Upper lobe of left lung (tissue), 6 donors: ENCODE results near the gene PTPRN2. TPM values are rescaled to one million over a fixed set of nuclear protein-coding genes. Genes with fewer than 3 reads are reported as not detected.

Source experiments
- ATAC-seq, 2 donors: fragments of 200-7000 bp; cut with Tn5 transposase; one replicate each; pipeline ENCODE4 v1.9.1; 2022; ENCODE audit warnings: mild to moderate bottlenecking in 2 of 2, moderate library complexity in 2 of 2; ENCODE audit not compliant: low FRiP score in 2 of 2
- DNase-seq, 2 donors: peaks; one replicate each; pipeline ENCODE4 v3.0.0-alpha.2; 2019 to 2020
- H3K27ac ChIP-seq, 4 donors: fragments of 200-600 bp; sonication (generic); one replicate each; pipeline ENCODE4 v1.5.1; 2016 to 2019
- H3K27me3 ChIP-seq, 4 donors: fragments of 200-600 bp; sonication (generic); one replicate each; pipeline ENCODE4 v1.5.1; 2017 to 2019
- H3K36me3 ChIP-seq, 4 donors: fragments of 200-600 bp; sonication (generic); one replicate each; pipeline ENCODE4 v1.5.1; 2016 to 2019
- H3K4me1 ChIP-seq, 4 donors: fragments of 200-600 bp; sonication (generic); one replicate each; pipeline ENCODE4 v1.5.1; 2018 to 2019
- H3K4me3 ChIP-seq, 4 donors: fragments of 200-600 bp; sonication (generic); one replicate each; pipeline ENCODE4 v1.5.1; 2017 to 2019; ENCODE audit warnings: mild to moderate bottlenecking in 2 of 4, moderate library complexity in 1 of 4
- H3K9me3 ChIP-seq, 4 donors: fragments of 200-600 bp; sonication (generic); one replicate each; pipeline ENCODE4 v1.5.1; 2018 to 2019
- CTCF ChIP-seq, 6 experiments: fragments of 450-650 bp in 4 of 6; fragments of 200-600 bp in 2 of 6; sonication (generic) in 2 of 6; IDR thresholded peaks; one replicate each; pipeline ENCODE4 v1.5.1; 2016 to 2019; ENCODE audit warnings: antibody characterized with exemption in 6 of 6
- EP300 ChIP-seq, 4 donors: sonication (generic); formaldehyde crosslinking; IDR thresholded peaks; one replicate each; pipeline ENCODE4 v1.5.1; 2017; ENCODE audit warnings: antibody characterized with exemption in 4 of 4, control low read depth in 2 of 4
- POLR2A ChIP-seq, 4 donors: fragments of 450-650 bp; IDR thresholded peaks; one replicate each; pipeline ENCODE4 v1.5.1; 2016 to 2017; ENCODE audit warnings: antibody characterized with exemption in 4 of 4, mild to moderate bottlenecking in 2 of 4
- POLR2AphosphoS5 ChIP-seq, 2 donors: sonication (generic); formaldehyde crosslinking; IDR thresholded peaks; one replicate each; pipeline ENCODE4 v1.5.1; 2017; ENCODE audit warnings: antibody characterized with exemption in 2 of 2
- WGBS, 2 donors: methylation state at CpG; one replicate each; pipeline ENCODE4 v1.1.5; 2017 to 2018; 5-methylcytosine and 5-hydroxymethylcytosine counted together
- total RNA-seq, 6 donors: library from RNA; depleted of rRNA in 4 of 6; stranded (reverse); fragments of >200 nt in 4 of 6; gene quantifications; one replicate each; pipeline versions ENCODE4 v1.1.0 to v1.2.1, GENCODE V29; 2016 to 2021
- donor health status: DM: no; HTN: no; CAD: no; lungs with moderate emphysema.
- donor health status: DM: no; HTN: yes; CAD: no; lungs with severe emphysema.

PTPRN2 gene
- total RNA-seq, 6 donors from 2014 or later = 3.3 to 7.9 (median 5.2) TPM

- H3K27me3 ChIP-seq = no peaks in the 10 kb centered on the region
- ATAC-seq (peak in 1 of 2 donors; percentile 45), DNase-seq (no peak)
- H3K36me3 ChIP-seq = no peaks in the 10 kb centered on the region
- no peaks in the 10 kb centered on the region for H3K4me1 ChIP-seq
- TF ChIP-seq CTCF (IDR thresholded peaks at IDR 0.05) = no peak
- TF ChIP-seq POLR2AphosphoS5 (IDR thresholded peaks at IDR 0.05) = no peak
- no peak for TF ChIP-seq POLR2A (IDR thresholded peaks at IDR 0.05)
- TF ChIP-seq EP300 (IDR thresholded peaks at IDR 0.05) = no peak
- H3K27ac ChIP-seq = no peak overlapping the region
- H3K9me3 ChIP-seq = no peaks in the 10 kb centered on the region
- no peak overlapping the region for H3K4me3 ChIP-seq
- 92% methylated on average over 6 to 18 of the region's 18 CpGs for WGBS, 2 donors
Measured at GRCh38 chr7:157652161-157652953, 935.3 kb downstream of the PTPRN2 start.

DNA sequence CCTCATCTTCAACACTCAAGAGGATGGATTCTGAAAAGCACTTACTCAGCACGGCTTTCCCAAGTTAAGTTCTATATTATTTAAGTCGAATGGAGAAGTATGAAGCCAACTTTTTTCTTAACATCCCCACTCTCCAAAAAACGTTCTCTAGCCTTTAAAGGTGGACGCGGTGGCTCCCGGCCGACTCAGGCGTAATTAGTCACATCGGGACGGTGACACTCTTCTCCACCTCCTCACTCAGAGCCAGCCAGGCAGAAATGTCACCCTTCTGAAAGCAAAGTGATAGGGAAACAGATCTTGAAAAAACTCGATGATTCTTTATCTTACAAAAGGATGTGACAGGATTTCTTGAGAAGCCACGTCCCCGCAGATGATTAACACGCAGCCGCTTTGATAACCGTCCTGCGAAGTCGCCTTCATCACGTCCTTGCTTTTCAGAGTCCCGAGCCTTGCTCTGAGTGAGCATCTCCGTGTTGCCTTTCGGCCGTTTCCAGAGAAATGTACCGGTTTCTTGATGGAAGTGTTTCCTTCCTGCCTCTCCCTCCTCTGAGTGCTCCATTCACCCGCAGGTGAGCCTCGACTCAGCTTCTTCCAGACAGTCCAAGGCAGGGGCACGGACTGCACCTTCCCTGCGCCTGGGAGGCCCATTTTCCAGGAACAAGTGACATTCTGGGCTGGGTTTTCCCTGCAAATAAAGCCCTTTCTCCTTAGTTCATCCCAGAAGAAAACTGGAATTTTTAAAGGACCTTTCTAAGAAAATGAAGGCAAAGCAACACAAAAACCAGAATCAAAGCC is 936.1 kb downstream of the PTPRN2 start:
- Histone ChIP-seq H3K9me3 (no peaks in the 10 kb centered on the region), H3K27me3 (no peaks in the 10 kb centered on the region), H3K27ac (no peak overlapping the region), H3K36me3 (no peaks in the 10 kb centered on the region), H3K4me3 (no peak overlapping the region), H3K4me1 (no peaks in the 10 kb centered on the region)
- 77% methylated on average over 28 of the region's 28 CpGs for WGBS, 2 donors
- DNase-seq (no peak), ATAC-seq (no peak)
- TF ChIP-seq CTCF (IDR thresholded peaks at IDR 0.05) (no peak), EP300 (IDR thresholded peaks at IDR 0.05) (no peak), POLR2A (IDR thresholded peaks at IDR 0.05) (no peak), POLR2AphosphoS5 (IDR thresholded peaks at IDR 0.05) (no peak)

DNA sequence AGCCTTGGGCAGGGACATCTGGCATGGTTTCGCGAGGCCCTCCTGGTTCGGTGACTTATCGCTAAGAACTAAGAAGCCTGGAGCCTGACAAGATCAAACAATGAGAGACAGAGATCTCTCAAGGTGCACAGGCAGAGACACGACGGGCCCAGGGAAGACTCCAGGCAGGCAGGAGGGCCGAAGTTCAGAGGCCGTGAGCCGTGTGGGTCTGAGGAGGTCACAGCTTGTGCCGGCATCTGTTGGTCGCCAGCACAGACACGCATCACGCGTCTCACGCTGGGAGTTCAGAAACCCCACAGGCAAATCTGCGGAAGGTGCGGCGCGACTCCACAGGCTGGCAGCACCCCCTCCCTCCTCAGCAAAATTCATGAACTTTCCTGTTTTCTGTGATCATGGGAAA is 936.8 kb downstream of the PTPRN2 start:
- Histone ChIP-seq H3K27ac (no peak overlapping the region), H3K4me1 (no peaks in the 10 kb centered on the region), H3K36me3 (no peaks in the 10 kb centered on the region), H3K9me3 (no peaks in the 10 kb centered on the region), H3K4me3 (no peak overlapping the region), H3K27me3 (no peaks in the 10 kb centered on the region)
- ATAC-seq = no peak
- peak in 1 of 2 donors; percentile 49 for DNase-seq
- 87 to 95% methylated on average over 19 of the region's 19 CpGs for WGBS, 2 donors
- TF ChIP-seq POLR2A (IDR thresholded peaks at IDR 0.05) (no peak), EP300 (IDR thresholded peaks at IDR 0.05) (no peak), POLR2AphosphoS5 (IDR thresholded peaks at IDR 0.05) (no peak), CTCF (IDR thresholded peaks at IDR 0.05) (no peak)

DNA sequence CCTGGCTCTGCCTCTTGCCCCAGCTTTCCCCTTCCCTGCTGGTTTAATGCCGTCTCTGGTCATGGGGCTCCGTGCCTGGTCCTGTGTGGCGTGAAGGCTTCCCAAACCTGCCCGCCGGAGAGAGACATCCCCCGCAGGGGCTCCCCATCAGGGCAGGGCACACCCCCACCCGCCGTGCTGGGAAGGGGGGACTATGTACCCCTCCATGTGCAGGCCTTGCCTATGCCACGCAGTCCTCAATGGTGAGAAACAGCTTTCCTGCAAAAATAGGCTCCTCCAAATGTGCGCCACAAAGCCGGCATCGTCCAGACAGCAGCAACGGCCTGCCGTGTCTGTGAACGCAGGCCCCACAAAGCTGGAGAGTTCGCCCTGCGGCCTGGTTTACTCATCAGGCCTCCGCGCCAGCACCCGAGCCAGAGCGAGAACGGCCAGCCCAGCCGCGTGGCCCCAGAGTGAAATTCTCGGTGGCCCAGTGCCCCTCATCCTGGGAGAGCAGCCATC is 937.4 kb downstream of the PTPRN2 start:
- Histone ChIP-seq H3K9me3 (no peaks in the 10 kb centered on the region), H3K27ac (no peak overlapping the region), H3K4me1 (no peaks in the 10 kb centered on the region), H3K27me3 (no peaks in the 10 kb centered on the region), H3K4me3 (no peak overlapping the region), H3K36me3 (no peaks in the 10 kb centered on the region)
- ATAC-seq (peak in 1 of 2 donors; percentile 43), DNase-seq (peak in 1 of 2 donors; percentile 73)
- 92 to 95% methylated on average over 12 to 23 of the region's 25 CpGs for WGBS, 2 donors
- TF ChIP-seq POLR2AphosphoS5 (IDR thresholded peaks at IDR 0.05) (no peak), CTCF (IDR thresholded peaks at IDR 0.05) (no peak), POLR2A (IDR thresholded peaks at IDR 0.05) (no peak), EP300 (IDR thresholded peaks at IDR 0.05) (no peak)
